ENCODE data around the gene MPRIP. TPM values are rescaled to one million over a fixed set of nuclear protein-coding genes. Genes with fewer than 3 reads are reported as not detected.
"Not testable (repeated sequence)": the region's sequence is repeated elsewhere in the genome, so short reads cannot be mapped to it uniquely, and the experiment has no call there.

MPRIP gene
- total RNA-seq, 4 donors from 2014 or later: 130 to 244 (median 155) TPM

GRCh38 chr17:17004251-17004996 is 37.8 kb upstream of the MPRIP start:
- H3K9me3 ChIP-seq: no peaks in the 10 kb centered on the region
- WGBS, 2 donors: 75 to 78% methylated on average over 19 of the region's 19 CpGs
- H3K4me3 ChIP-seq (replicated peaks in 1 of 3): no peak overlapping the region
- no peaks in the 10 kb centered on the region for H3K36me3 ChIP-seq
- TF ChIP-seq POLR2A (IDR thresholded peaks at IDR 0.05) (no peak), CTCF (IDR thresholded peaks at IDR 0.05) (no peak)
- peaks cover 5 to 12% of the 10 kb centered on the region in 2 donors for H3K4me1 ChIP-seq
- no peak overlapping the region for H3K27ac ChIP-seq
- DNase-seq: peak in 1 of 2 donors; percentile 57
- intact Hi-C loops (cut with DNase I): loop anchor here (5.0 to 10.0 kb wide), 3 partner anchors 130 to 308 kb away; no protein-coding TSS in a partner anchor
- no peaks in the 10 kb centered on the region for H3K27me3 ChIP-seq

- H3K27ac ChIP-seq; H3K4me3 ChIP-seq (replicated peaks in 1 of 3); H3K36me3 ChIP-seq; DNase-seq; H3K9me3 ChIP-seq; H3K27me3 ChIP-seq: not testable (repeated sequence)
- WGBS, 2 donors: 64 to 75% methylated on average over 8 to 10 of the region's 14 CpGs
- H3K4me1 ChIP-seq: peaks cover 9 to 17% of the 10 kb centered on the region in 2 donors
- intact Hi-C loops (cut with DNase I): loop anchor here (5.0 to 10.0 kb wide), 3 partner anchors 130 to 307 kb away; no protein-coding TSS in a partner anchor
Measured at GRCh38 chr17:17004997-17005614, 37.2 kb upstream of the MPRIP start.

GRCh38 chr17:17007891-17008290 is 34.4 kb upstream of the MPRIP start:
- not testable (repeated sequence) for H3K4me3 ChIP-seq (replicated peaks in 1 of 3); DNase-seq; H3K27me3 ChIP-seq; H3K36me3 ChIP-seq; H3K9me3 ChIP-seq; H3K27ac ChIP-seq
- intact Hi-C loops (cut with DNase I): loop anchor here (10.0 kb wide), 2 partner anchors 127 to 237 kb away; no protein-coding TSS in a partner anchor
- peaks cover 4 to 15% of the 10 kb centered on the region in 2 donors for H3K4me1 ChIP-seq
- WGBS, 2 donors: 43 to 76% methylated on average over 1 to 3 of the region's 6 CpGs

- intact Hi-C loops (cut with DNase I): loop anchor here (10.0 kb wide), 2 partner anchors 126 to 236 kb away; no protein-coding TSS in a partner anchor
- DNase-seq; H3K9me3 ChIP-seq; H3K4me3 ChIP-seq (replicated peaks in 1 of 3); H3K27me3 ChIP-seq; H3K36me3 ChIP-seq: not testable (repeated sequence)
- H3K4me1 ChIP-seq: peaks cover 4 to 15% of the 10 kb centered on the region in 2 donors
- peak overlapping the region in 1 of 3 donors; percentile 33 for H3K27ac ChIP-seq
- WGBS, 2 donors: 71 to 79% methylated on average over 10 of the region's 10 CpGs
Measured at GRCh38 chr17:17008621-17009397, 33.4 kb upstream of the MPRIP start.

GRCh38 chr17:17009972-17010371 is 32.3 kb upstream of the MPRIP start:
- WGBS, 2 donors: 33 to 75% methylated on average over 1 of the region's 4 CpGs
- intact Hi-C loops (cut with DNase I): loop anchor here (10.0 kb wide), 2 partner anchors 125 to 235 kb away; no protein-coding TSS in a partner anchor
- peak in 3 of 6 experiments; percentile 18 to 28 (median 27) for TF ChIP-seq CTCF (IDR thresholded peaks at IDR 0.05)
- H3K4me3 ChIP-seq (replicated peaks in 1 of 3); H3K27me3 ChIP-seq; H3K36me3 ChIP-seq; H3K9me3 ChIP-seq; DNase-seq: not testable (repeated sequence)
- peaks cover 4 to 15% of the 10 kb centered on the region in 2 donors for H3K4me1 ChIP-seq
- H3K27ac ChIP-seq: peak overlapping the region in 1 of 3 donors; percentile 24

- H3K4me3 ChIP-seq (replicated peaks in 1 of 3); H3K9me3 ChIP-seq; intact Hi-C loops (cut with DNase I); H3K27me3 ChIP-seq; H3K36me3 ChIP-seq: not testable (repeated sequence)
- whole genome bisulfite sequencing, 2 donors: no CpG with 5 or more reads among the region's 12 CpGs
- peak overlapping the region in 1 of 3 donors; percentile 39 for H3K27ac ChIP-seq
- peak; percentile 61 for DNase-seq
- peaks cover 4 to 15% of the 10 kb centered on the region in 2 donors for H3K4me1 ChIP-seq
Measured at GRCh38 chr17:17010545-17011034, 31.7 kb upstream of the MPRIP start.

GRCh38 chr17:17011043-17011907 is 31.0 kb upstream of the MPRIP start:
- peak overlapping the region in 1 of 3 donors; percentile 39 for H3K27ac ChIP-seq
- intact Hi-C loops (cut with DNase I); H3K9me3 ChIP-seq; DNase-seq; H3K27me3 ChIP-seq; H3K4me3 ChIP-seq (replicated peaks in 1 of 3); H3K36me3 ChIP-seq: not testable (repeated sequence)
- WGBS, 2 donors: no CpG with 5 or more reads among the region's 12 CpGs
- H3K4me1 ChIP-seq: peaks cover 4 to 15% of the 10 kb centered on the region in 2 donors

- H3K27ac ChIP-seq; H3K4me3 ChIP-seq (replicated peaks in 1 of 3); H3K9me3 ChIP-seq; H3K36me3 ChIP-seq; H3K27me3 ChIP-seq; DNase-seq; intact Hi-C loops (cut with DNase I): not testable (repeated sequence)
- WGBS, 2 donors: 90 to 99% methylated on average over 7 to 12 of the region's 14 CpGs
- peaks cover 18 to 31% of the 10 kb centered on the region in 2 donors for H3K4me1 ChIP-seq
Measured at GRCh38 chr17:17013828-17014747, 28.2 kb upstream of the MPRIP start.
